ENCODE results near the gene RBM47.

The RBM47 gene

DNA sequence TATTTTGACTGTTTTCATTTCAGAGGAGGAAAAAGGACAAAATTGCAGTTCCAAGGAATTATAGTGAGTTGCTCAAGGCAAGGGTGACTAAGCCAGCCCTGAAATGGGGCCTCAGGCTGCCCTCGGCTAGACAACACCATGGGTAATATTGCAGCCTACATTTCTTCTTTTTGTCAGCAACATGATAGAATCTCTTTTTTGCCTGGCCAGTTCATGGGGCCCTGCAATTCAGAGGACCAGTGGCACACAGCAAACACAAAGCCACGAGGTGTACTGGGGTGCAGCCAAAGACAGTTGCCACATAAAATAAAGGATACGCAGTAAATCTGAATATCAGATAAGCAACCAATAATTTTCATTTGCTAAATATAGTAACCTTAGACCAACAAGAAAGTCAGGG lies 41.8 kb downstream of the RBM47 start:
- DNase-seq (ENCODE audit: low spot score), result no peak

DNA sequence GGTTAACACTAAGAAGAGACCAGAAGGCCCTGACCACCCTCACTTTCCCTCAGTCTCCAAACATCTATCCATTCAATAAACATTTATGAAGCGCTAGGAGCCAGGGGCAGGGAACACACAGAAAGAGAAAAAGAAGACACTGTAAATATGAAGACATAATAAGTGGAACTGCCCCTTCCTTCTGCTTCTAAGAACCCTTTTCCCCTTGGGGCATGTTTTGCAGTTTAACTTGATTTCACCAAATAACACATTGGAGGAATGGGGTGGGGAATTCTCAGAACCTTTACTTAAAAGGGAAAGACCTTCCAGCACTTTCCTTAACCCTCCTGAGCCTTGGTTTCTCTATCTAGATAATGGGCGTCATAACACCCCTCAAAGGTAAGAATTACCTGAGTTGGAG lies 42.3 kb downstream of the RBM47 start:
- DNase-seq (ENCODE audit: low spot score), result no peak

GRCh38 chr4:40586729-40587128 lies 42.9 kb downstream of the RBM47 start:
- DNase-seq (ENCODE audit: low spot score), result no peak

GRCh38 chr4:40586034-40586433 lies 43.6 kb downstream of the RBM47 start:
- no peak for DNase-seq (ENCODE audit: low spot score)

- no peak for DNase-seq (ENCODE audit: low spot score)
These were observed 44.4 kb downstream of the RBM47 start for GRCh38 chr4:40585201-40585799.

DNA sequence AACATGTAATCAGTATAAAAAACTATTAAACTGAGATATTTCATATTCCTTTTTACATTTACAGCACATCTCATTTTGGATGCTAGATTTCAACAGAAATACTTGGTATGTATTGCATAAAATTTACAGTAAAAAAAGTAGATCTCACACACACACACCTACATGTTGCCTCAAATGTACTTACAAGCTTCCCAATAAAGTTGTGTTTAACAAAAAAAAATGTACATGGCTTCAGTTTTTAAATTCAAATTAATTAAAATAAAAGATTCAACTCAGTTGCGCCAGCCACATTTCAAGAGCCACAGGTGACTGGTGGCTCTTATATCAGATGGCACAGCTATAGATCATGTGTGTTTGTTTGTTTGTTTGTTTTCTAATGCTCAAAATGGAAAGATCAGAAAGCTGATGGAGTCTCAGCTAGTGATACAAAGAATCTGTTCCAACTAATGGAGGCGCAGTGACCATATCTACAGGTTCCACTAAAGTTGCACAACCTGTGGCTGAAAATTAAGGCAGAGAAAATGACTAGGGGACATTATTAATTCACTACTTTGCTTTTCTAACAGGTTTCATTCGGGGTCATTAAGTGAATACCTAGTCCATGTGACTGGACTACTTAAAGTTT lies 45.0 kb downstream of the RBM47 start:
- no peak for DNase-seq (ENCODE audit: low spot score)

- no peak for DNase-seq (ENCODE audit: low spot score)
These were observed 45.7 kb downstream of the RBM47 start for GRCh38 chr4:40583850-40584439.

DNA sequence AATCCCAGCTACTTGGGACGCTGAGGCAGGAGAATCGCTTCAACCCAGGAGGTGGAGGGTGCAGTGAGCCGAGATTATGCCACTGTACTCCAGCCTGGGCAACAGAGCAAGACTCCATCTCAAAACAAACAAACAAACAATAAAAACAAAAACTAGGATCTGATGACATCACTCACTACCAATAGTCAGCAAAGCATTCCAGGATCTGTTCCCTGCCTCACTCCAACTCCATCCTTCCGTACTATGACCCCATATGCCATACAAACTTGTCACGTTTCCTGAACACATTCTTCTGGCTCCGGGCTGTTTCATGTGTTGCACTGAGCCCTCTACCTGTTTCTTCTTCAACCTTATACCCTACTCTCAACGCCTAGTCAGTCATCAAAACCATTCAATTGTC lies 47.3 kb downstream of the RBM47 start:
- DNase-seq (ENCODE audit: low spot score), result no peak

DNA sequence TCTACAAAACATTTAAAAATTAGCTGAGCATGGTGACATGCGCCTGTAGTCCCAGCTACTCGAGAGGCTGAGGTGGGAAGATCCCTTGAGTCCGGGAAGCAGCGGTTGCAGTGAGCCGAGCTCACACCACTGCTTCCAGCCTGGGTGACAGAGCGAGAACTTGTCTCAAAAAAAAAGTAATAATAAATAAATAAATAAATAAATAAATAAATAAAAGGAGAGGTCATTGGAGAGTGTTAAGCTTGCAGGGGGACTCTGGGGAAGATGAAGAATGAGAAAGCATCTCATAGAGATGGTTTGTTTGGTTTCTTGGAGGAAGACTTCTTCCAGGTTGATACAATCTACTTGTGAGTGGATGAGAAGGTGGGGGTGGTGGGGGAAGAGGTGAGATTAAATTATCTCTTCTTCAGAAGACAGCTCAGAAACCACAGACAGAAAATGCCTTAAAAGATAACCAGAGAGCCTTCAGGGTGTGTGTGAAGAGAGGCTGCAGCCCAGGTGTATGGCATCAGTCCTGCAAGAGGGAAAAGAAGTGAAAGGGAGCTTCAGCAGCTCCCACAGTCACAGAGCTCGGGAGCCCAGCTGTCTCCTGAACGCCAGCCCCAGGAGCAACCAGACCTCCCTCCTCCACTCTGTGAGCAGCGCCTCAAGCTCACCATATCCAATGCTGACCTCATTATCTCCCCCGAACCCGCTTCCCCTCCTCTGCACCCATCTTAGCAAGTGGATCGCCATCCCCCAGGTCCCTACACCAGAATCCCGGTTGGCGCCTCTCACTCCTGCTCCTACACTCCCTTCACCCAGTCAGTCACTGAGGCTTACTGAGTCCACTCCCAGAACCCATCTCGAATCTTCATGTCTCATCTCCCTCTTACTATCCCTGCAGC lies 48.2 kb downstream of the RBM47 start:
- DNase-seq (ENCODE audit: low spot score), result no peak

- no peak for DNase-seq (ENCODE audit: low spot score)
These were observed 49.7 kb downstream of the RBM47 start for GRCh38 chr4:40579983-40580382.

- no peak for DNase-seq (ENCODE audit: low spot score)
These were observed 51.9 kb downstream of the RBM47 start for GRCh38 chr4:40577588-40578253.

DNA sequence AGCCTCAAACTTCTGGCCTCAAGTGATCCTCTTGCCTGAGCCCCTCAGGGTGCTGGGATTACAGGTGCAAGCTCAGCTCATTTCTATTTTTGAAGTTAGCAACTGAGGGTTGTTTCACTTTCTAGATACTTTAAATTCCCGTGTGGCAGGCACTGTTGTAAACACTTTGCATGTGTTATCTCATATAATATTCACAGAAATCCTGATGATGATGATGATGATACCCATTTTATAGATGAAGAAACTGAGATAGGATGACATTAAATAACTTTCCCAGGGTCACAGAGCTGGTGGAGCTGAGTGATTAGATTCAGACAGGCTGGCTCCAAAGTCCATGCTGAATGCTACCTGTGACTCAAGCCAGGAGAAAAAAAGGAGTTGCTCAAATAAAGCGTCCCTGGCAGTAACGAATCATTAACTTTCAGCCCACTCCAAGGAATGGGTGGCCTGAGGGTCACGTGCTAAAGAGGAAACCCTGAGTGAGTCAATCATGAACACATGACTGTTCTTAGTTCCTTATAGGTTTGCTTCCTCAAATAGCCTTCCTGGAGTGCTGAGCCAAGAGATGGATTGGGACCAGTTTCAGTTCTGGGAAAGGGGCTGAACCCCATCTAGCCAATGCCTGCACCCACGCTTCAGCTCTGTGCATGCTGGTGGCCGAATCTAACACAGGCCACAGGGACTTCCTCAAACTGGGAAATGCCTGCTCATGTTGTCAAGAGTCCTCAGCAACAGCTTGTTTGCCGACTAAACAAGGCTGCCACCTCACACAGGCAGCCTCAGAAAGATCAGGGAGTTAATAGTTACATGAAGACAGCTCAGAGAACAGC lies 52.8 kb downstream of the RBM47 start:
- DNase-seq (ENCODE audit: low spot score), result no peak

GRCh38 chr4:40575846-40576245 lies 53.8 kb downstream of the RBM47 start:
- no peak for DNase-seq (ENCODE audit: low spot score)

DNA sequence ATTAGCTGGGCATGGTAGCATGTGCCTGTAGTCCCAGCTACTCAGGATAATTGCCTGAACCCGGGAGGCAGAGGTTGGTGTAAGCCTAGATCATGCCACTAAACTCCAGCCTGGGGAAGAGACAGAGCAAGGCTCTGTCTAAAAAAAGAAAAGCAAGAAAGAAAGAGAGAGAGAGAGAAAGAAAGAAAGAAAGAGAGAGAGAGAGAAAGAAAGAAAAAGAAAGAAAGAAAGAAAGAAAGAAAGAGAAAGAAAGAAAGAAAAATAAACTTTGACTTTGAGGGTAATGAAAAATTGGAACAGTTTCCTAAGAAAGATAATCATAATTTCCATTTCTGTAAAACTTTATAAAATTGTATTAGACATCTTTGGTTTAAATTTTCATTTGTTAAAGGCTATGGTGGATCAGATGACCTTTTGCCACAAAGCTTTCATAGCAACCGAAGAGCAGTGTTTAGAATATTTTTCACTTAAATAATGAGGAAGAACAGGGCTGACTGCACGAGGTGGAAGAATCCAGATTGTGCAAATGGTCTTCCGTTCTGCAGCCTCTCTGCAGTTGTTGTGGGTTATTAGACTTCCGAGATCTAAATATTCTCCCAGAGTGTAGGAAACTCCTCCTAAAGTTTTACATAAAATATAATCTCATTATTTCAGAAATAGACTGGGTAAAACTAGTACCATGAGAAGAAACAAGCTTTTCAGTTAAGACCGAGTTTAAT lies 55.9 kb downstream of the RBM47 start:
- no peak for DNase-seq (ENCODE audit: low spot score)

GRCh38 chr4:40572692-40573310 lies 56.9 kb downstream of the RBM47 start:
- DNase-seq (ENCODE audit: low spot score), result no peak

- DNase-seq (ENCODE audit: low spot score), result no peak
These were observed 58.5 kb downstream of the RBM47 start for GRCh38 chr4:40571208-40571607.

GRCh38 chr4:40570348-40571077 lies 59.2 kb downstream of the RBM47 start:
- no peak for DNase-seq (ENCODE audit: low spot score)

- DNase-seq (ENCODE audit: low spot score), result no peak
These were observed 64.7 kb downstream of the RBM47 start for GRCh38 chr4:40564815-40565483.

DNA sequence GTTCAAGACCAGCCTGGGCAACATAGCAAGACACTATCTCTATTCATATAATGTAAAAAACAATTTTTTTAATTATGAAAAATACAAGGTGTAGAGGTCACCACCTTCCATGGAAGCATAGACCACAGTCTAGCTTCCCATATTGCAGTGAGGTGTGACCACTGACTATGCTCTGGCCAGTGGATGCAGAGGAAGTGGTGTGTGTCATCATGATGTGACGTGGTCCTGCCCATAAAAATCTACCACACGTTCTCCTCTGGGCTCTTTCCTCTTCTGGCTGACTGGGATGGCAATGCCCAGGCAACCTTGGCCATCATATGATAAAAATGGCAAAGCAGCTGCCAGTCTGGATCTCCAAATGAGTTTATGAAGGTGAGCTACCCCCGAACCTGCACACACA lies 65.7 kb downstream of the RBM47 start:
- no peak for DNase-seq (ENCODE audit: low spot score)

All from SK-N-DZ (cell line).